HEK293 (cell line): ENCODE results near the gene MBD3L2.

Experiments used
- GLI4 ChIP-seq: fragments of 450-650 bp; formaldehyde crosslinking; IDR thresholded peaks from 2 replicates; pipeline ENCODE4 v1.5.1; 2016; ENCODE audit warnings: missing biosample characterization, missing genetic modification characterization
- RBAK ChIP-seq: fragments of 450-650 bp; formaldehyde crosslinking; IDR thresholded peaks from 2 replicates; pipeline ENCODE4 v1.5.1; 2016; ENCODE audit warnings: missing biosample characterization, missing genetic modification characterization
- ZNF24 ChIP-seq: fragments of 450-650 bp; formaldehyde crosslinking; IDR thresholded peaks from 2 replicates; pipeline ENCODE4 v1.5.1; 2016; ENCODE audit warnings: missing biosample characterization, missing genetic modification characterization
- ZNF423 ChIP-seq: fragments of 450-650 bp; formaldehyde crosslinking; IDR thresholded peaks from 2 replicates; pipeline ENCODE4 v1.5.1; 2016; ENCODE audit warnings: missing biosample characterization, missing genetic modification characterization
- ZNF433 ChIP-seq: fragments of 450-650 bp; formaldehyde crosslinking; IDR thresholded peaks from 2 replicates; pipeline ENCODE4 v1.5.1; 2016; ENCODE audit warnings: missing biosample characterization, missing genetic modification characterization, low read depth
- ZNF561 ChIP-seq: fragments of 450-650 bp; IDR thresholded peaks from 2 replicates; pipeline ENCODE4 v1.5.1; 2018; ENCODE audit warnings: missing biosample characterization, missing genetic modification characterization, borderline replicate concordance
- ZNF776 ChIP-seq: fragments of 450-650 bp; formaldehyde crosslinking; IDR thresholded peaks from 2 replicates; pipeline ENCODE4 v1.5.0; 2017; ENCODE audit warnings: missing biosample characterization, missing genetic modification characterization, borderline replicate concordance
- TF ChIP-seq, protein P1 (sequence below): fragments of 450-650 bp; formaldehyde crosslinking; IDR thresholded peaks from 2 replicates; pipeline ENCODE4 v1.5.1; 2016; ENCODE audit warnings: missing biosample characterization, missing genetic modification characterization
- TF ChIP-seq, protein P2 (sequence below): fragments of 450-650 bp; formaldehyde crosslinking; IDR thresholded peaks from 2 replicates; pipeline ENCODE4 v1.5.1; 2016; ENCODE audit warnings: missing biosample characterization, missing genetic modification characterization
- TF ChIP-seq, protein P3 (sequence below): fragments of 450-650 bp; formaldehyde crosslinking; IDR thresholded peaks from 2 replicates; pipeline ENCODE4 v1.5.1; 2016; ENCODE audit warnings: missing biosample characterization, missing genetic modification characterization, low read depth
- TF ChIP-seq, protein P4 (sequence below): fragments of 450-650 bp; formaldehyde crosslinking; IDR thresholded peaks from 2 replicates; pipeline ENCODE4 v1.5.1; 2016; ENCODE audit warnings: missing biosample characterization, missing genetic modification characterization
- TF ChIP-seq, protein P5 (sequence below): fragments of 450-650 bp; formaldehyde crosslinking; IDR thresholded peaks from 2 replicates; pipeline ENCODE4 v1.5.1; 2016; ENCODE audit warnings: missing biosample characterization, missing genetic modification characterization, borderline replicate concordance

DNA sequence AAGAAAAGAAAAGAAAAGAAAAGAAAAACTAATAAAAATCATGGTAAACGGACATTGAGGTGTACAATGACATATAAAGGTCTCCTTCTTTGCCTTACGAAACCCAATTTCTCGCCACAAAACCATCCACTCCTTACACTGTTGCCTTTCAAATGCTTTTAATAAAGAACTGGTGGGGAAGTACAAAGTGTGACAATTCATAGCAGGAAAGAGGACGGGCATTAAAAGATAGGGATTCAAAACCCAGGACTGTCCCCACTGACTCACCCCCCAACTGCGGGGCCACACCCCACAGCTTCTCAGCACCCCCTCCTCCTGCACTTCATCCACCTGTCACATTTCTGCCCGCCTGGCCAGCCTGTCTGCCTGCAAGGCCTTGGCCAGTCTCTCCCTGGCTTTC, 30.3 kb upstream of the MBD3L2 start:
- TF ChIP-seq, protein P1, sequence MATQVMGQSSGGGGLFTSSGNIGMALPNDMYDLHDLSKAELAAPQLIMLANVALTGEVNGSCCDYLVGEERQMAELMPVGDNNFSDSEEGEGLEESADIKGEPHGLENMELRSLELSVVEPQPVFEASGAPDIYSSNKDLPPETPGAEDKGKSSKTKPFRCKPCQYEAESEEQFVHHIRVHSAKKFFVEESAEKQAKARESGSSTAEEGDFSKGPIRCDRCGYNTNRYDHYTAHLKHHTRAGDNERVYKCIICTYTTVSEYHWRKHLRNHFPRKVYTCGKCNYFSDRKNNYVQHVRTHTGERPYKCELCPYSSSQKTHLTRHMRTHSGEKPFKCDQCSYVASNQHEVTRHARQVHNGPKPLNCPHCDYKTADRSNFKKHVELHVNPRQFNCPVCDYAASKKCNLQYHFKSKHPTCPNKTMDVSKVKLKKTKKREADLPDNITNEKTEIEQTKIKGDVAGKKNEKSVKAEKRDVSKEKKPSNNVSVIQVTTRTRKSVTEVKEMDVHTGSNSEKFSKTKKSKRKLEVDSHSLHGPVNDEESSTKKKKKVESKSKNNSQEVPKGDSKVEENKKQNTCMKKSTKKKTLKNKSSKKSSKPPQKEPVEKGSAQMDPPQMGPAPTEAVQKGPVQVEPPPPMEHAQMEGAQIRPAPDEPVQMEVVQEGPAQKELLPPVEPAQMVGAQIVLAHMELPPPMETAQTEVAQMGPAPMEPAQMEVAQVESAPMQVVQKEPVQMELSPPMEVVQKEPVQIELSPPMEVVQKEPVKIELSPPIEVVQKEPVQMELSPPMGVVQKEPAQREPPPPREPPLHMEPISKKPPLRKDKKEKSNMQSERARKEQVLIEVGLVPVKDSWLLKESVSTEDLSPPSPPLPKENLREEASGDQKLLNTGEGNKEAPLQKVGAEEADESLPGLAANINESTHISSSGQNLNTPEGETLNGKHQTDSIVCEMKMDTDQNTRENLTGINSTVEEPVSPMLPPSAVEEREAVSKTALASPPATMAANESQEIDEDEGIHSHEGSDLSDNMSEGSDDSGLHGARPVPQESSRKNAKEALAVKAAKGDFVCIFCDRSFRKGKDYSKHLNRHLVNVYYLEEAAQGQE, result no peak
- TF ChIP-seq ZNF776 (tag by site-specific recombination) (no peak), ZNF24 (no peak), RBAK (tag by site-specific recombination) (no peak), ZNF423 (tag by site-specific recombination) (no peak), ZNF433 (no peak), GLI4 (no peak), ZNF561 (tag by site-specific recombination) (no peak)
- TF ChIP-seq, protein P2, sequence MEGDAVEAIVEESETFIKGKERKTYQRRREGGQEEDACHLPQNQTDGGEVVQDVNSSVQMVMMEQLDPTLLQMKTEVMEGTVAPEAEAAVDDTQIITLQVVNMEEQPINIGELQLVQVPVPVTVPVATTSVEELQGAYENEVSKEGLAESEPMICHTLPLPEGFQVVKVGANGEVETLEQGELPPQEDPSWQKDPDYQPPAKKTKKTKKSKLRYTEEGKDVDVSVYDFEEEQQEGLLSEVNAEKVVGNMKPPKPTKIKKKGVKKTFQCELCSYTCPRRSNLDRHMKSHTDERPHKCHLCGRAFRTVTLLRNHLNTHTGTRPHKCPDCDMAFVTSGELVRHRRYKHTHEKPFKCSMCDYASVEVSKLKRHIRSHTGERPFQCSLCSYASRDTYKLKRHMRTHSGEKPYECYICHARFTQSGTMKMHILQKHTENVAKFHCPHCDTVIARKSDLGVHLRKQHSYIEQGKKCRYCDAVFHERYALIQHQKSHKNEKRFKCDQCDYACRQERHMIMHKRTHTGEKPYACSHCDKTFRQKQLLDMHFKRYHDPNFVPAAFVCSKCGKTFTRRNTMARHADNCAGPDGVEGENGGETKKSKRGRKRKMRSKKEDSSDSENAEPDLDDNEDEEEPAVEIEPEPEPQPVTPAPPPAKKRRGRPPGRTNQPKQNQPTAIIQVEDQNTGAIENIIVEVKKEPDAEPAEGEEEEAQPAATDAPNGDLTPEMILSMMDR, result no peak
- TF ChIP-seq, protein P3, sequence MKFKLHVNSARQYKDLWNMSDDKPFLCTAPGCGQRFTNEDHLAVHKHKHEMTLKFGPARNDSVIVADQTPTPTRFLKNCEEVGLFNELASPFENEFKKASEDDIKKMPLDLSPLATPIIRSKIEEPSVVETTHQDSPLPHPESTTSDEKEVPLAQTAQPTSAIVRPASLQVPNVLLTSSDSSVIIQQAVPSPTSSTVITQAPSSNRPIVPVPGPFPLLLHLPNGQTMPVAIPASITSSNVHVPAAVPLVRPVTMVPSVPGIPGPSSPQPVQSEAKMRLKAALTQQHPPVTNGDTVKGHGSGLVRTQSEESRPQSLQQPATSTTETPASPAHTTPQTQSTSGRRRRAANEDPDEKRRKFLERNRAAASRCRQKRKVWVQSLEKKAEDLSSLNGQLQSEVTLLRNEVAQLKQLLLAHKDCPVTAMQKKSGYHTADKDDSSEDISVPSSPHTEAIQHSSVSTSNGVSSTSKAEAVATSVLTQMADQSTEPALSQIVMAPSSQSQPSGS, result no peak
- TF ChIP-seq, protein P4, sequence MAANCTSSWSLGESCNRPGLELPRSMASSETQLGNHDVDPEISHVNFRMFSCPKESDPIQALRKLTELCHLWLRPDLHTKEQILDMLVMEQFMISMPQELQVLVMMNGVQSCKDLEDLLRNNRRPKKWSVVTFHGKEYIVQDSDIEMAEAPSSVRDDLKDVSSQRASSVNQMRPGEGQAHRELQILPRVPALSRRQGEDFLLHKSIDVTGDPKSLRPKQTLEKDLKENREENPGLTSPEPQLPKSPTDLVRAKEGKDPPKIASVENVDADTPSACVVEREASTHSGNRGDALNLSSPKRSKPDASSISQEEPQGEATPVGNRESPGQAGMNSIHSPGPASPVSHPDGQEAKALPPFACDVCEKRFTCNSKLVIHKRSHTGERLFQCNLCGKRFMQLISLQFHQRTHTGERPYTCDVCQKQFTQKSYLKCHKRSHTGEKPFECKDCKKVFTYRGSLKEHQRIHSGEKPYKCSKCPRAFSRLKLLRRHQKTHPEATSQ, result no peak
- TF ChIP-seq, protein P5, sequence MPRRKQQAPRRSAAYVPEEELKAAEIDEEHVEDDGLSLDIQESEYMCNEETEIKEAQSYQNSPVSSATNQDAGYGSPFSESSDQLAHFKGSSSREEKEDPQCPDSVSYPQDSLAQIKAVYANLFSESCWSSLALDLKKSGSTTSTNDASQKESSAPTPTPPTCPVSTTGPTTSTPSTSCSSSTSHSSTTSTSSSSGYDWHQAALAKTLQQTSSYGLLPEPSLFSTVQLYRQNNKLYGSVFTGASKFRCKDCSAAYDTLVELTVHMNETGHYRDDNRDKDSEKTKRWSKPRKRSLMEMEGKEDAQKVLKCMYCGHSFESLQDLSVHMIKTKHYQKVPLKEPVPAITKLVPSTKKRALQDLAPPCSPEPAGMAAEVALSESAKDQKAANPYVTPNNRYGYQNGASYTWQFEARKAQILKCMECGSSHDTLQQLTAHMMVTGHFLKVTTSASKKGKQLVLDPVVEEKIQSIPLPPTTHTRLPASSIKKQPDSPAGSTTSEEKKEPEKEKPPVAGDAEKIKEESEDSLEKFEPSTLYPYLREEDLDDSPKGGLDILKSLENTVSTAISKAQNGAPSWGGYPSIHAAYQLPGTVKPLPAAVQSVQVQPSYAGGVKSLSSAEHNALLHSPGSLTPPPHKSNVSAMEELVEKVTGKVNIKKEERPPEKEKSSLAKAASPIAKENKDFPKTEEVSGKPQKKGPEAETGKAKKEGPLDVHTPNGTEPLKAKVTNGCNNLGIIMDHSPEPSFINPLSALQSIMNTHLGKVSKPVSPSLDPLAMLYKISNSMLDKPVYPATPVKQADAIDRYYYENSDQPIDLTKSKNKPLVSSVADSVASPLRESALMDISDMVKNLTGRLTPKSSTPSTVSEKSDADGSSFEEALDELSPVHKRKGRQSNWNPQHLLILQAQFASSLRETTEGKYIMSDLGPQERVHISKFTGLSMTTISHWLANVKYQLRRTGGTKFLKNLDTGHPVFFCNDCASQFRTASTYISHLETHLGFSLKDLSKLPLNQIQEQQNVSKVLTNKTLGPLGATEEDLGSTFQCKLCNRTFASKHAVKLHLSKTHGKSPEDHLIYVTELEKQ (tag by site-specific recombination), result no peak
